Stimulated activated naive CD4-positive, alpha-beta T cell treated with Interleukin-2 at 50 U/mL for 16 hours (primary cell): ENCODE measurements around the gene VRK2.
"Not testable (repeated sequence)": the region's sequence is repeated elsewhere in the genome, so short reads cannot be mapped to it uniquely, and the experiment has no call there.

Experiments
- DNase-seq: peaks from one replicate; lab custom pipeline; 2025; lab: John Stamatoyannopoulos, UW

The VRK2 gene

DNA sequence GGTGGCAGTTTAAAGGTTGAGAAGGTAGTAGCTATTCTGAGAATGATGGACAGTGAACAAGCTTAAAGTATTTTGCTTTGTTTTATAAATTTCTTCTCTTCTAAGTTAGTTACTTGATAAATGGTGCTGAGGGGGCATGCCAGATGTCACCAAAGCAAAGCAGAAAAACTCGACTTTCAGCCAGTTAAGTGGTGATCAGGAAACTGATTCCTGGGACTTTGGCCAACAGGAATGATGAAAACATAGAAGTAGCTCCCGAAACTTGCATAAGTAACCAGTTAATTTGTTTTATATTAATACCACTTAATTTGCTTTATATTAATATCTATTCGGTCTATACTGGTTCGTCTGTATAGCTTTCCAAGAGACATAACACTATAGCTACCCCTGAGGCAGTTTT lies 111.9 kb downstream of the VRK2 start:
- no peak for DNase-seq

DNA sequence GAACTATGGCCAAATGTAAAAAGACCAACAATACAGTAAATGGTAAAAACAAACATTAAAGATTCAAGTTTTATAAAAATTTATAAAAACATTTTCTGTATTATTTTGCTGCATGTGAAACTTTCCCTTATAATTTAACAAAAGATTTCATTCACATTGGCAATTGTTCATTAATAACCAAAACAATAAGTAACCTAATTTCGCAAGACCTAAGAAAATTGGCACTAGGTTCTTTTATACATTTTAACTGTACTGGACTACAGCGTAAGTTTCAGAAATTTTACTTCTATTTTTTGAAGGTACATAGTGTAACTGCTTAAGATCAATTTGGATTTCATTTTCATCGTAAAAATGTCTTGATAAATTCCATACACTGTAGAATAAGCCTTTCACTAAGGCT lies 117.3 kb downstream of the VRK2 start:
- no peak for DNase-seq

DNA sequence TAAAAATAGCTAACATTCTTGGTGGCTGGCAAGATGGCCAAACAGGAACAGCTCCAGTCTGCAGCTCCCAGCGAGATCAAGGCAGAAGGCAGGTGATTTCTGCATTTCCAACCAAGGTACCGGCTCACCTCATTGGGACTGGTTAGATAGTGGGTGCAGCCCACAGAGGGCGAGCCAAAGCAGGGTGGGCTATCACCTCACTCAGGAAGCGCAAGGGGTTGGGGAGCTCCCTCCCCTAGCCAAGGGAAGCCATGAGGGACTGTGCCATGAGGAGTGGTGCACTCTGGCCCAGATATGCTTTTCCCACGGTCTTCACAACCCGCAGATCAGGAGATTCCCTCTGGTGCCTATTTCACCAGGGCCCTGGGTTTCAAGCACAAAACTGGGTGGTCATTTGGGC lies 121.5 kb downstream of the VRK2 start:
- not testable (repeated sequence) for DNase-seq

DNA sequence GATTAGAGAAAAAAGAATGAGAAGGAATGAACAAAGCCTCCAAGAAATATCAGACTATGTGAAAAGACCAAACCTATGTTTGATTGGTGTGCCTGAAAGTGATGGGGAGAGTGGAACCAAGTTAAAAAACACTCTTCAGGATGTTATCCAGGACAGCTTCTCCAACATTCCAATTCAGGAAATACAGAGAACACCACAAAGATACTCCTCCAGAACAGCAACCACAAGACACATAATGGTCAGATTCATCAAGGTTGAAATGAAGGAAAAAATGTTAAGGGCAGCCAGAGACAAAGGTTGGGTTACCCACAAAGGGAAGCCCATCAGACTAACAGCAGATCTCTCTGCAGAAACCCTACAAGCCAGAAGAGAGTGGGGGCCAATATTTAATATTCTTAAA lies 123.2 kb downstream of the VRK2 start:
- not testable (repeated sequence) for DNase-seq

DNA sequence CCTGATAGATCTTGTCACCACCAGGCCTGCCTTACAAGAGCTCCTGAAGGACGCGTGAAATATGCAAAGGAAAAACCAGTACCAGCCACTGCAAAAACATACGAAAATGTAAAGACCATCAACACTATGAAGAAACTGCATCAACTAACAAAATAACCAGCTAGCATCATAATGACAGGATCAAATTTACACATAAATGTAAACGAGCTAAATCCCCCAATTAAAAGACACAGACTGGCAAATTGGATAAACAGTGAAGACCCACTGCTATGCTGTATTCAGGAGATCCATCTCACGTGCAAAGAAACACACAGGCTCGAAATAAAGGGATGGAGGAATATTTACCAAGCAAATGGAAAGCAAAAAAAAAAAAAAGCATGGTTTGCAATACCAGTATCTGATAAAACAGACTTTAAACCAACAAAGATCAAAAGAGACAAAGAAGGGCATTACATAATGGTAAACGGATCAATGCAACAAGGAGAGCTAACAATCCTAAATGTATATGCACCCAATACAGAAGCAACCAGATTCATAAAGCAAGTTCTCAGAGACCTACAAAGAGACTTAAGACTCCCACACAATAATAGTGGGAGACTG lies 123.8 kb downstream of the VRK2 start:
- not testable (repeated sequence) for DNase-seq

DNA sequence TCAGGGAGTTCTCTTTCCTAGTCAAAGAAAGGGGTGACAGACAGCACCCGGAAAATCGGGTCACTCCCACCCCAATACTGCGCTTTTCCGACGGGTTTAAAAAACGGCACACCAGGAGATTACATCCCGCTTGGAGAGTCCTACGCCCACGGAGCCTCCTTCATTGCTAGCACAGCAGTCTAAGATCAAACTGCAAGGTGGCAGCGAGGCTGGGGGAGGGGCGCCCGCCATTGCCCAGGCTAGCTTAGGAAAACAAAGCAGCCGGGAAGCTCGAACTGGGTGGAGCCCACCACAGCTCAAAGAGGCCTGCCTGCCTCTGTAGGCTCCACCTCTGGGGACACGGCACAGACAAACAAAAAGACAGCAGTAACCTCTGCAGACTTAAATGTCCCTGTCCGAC lies 125.2 kb downstream of the VRK2 start:
- DNase-seq: not testable (repeated sequence)

DNA sequence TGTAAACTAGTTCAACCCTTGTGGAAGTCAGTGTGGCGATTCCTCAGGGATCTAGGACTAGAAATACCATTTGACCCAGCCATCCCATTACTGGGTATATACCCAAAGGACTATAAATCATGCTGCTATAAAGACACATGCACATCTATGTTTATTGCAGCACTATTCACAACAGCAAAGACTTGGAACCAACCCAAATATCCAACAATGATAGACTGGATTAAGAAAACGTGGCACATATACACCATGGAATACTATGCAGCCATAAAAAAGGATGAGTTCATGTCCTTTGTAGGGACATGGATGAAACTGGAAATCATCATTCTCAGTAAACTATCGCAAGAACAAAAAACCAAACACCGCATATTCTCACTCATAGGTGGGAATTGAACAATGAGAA lies 130.6 kb downstream of the VRK2 start:
- DNase-seq: not testable (repeated sequence)

DNA sequence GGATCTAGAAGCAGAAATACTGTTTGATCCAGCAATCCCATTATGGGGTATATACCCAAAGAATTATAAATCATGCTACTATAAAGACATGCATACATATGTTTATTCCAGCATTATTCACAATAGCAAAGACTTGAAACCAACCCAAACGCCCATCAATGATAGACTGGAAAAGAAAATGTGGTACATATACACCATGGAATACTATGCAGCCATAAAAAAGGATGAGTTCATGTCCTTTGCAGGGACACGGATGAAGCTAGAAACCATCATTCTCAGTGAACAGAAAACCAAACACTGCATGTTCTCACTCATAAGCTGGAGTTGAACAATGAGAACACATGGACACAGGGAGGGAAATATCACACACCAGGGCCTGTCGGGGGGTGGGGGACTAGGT lies 133.6 kb downstream of the VRK2 start:
- not testable (repeated sequence) for DNase-seq

DNA sequence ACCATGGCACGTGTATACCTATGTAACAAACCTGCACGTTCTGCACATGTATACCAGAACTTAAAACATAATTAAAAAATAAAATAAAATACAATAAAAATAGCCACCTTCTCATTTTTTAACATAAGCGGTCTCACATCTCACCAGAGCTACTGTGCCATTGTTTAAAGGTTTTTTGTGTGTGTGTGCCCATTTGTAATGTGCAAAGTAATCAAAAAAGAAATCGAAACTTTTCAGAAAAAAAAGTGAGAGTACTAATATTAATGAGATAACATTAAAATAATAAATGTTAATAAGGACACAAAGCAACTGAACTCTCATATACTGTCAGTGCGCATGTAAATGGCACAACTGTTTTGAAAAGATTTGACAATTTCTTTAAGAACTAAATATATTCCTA lies 134.0 kb downstream of the VRK2 start:
- DNase-seq: no peak

DNA sequence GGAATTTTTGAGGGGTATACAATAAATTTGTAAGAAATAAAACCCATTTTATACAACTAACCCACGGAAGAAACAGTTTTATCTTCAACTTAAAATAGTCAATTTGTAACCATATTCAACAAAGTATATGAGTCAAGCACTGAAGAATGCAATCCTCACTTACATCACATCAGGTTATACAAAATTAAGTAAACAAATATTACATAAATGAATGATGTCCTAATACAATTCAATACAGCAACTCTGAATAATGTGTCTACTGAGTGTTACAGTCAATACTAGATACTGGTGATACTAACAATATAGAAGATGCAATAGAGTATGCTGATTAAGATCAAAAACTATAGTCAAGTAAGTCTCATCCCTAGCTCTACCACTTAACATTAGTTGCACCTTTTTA lies 135.9 kb downstream of the VRK2 start:
- no peak for DNase-seq

DNA sequence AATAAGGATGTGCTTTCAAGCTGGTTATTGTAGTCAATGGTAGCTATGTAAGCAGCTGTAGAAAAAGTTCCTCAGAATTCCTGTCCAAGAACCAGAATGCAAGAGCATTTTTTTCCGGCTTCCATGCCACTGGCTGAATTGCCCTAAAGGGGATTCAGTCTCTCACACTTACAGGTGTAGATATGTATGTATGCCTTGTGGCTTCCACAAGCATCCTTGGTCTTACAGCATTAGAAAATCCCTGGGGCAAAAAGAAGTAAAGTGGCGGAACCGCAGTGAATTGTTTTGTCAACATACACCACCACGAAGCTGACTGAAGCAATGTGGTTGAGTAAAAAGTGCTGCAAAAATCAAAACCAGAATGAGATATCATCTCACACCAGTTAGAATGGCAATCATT lies 139.9 kb downstream of the VRK2 start:
- DNase-seq: no peak

DNA sequence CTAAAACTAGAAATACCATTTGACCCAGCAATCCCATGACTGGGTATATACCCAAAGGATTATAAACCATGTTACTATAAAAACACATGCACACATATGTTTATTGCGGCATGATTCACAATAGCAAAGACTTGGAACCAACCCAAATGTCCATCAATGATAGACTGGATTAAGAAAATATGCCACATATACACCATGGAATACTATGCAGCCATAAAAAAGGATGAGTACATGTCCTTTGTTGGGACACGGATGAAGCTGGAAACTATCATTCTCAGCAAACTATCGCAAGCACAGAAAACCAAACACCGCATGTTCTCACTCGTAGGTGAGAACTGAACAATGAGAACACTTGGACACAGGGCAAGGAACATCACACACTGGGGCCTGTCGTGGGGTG lies 140.4 kb downstream of the VRK2 start:
- DNase-seq: not testable (repeated sequence)

DNA sequence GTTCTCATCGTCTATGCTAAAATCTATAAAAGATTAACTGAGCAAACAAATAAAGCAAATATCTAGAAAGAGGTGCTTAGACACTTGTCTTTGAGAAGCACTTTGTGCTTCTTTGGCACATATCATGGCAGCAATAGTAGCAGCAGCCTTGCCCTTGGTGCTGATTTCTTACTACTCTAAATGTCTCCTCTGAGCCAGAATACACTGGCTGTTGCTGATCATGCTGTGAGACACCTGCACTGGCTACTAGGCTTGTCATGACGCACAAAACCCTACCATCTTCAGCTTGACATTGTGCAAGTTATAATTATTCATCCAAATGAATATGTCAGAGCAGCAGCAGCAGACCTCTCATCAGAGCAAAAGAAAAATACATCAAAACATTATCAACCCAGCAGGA lies 147.9 kb downstream of the VRK2 start:
- no peak for DNase-seq

DNA sequence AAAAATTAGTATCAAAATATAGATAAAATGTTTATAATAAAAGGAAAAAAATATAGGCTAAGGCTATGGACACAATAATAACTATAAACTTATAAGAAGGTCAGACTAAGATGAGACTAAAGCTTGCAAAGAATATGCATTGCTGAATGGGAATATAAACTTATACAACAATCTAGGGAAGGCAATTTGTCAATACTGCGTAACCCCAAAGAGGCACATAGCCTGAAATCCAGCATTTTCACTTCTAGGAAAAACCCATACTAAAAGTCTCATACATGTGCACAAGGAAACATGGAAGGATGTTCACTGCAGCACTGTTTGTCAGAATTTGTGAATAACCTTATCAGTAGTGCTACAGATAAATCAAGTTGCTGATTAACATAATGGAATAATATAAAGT lies 149.1 kb downstream of the VRK2 start:
- DNase-seq: no peak

DNA sequence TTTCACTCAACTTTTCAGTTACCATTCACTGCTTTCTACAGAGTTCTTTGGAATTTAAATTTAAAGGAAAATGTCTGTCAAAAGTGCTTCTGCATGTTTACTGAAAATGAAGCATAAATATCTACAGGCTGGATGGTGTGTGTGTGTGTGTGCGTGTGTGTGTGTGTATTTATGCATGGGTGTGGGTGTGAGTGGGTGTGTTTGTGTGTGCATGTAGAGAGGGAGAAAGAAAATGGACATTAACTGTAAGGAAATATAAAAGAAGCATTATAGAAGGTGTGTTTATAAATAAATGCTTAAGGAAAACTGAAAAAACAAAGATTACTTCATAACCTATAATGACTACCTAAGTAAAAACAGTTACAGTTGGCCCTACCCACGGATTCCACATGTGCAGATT lies 151.3 kb downstream of the VRK2 start:
- DNase-seq: no peak

DNA sequence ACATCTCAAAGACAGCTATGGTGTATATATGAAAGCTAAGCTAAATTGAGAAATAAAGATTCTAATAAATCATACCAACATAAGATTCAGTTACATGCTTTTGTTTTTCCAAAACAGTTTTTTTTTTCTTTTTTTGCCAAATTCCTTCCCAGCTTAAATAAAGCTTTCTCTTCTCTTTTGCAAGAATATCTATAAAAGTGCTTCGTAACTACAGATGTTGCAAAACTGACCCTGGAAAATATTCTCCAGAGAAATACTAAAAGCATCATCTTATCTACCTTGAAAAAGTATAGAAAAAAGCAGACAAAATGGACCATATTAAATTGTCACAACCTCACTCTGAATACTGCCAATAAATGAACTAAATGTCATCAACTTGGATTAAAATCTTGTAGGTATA lies 155.8 kb downstream of the VRK2 start:
- DNase-seq: no peak

DNA sequence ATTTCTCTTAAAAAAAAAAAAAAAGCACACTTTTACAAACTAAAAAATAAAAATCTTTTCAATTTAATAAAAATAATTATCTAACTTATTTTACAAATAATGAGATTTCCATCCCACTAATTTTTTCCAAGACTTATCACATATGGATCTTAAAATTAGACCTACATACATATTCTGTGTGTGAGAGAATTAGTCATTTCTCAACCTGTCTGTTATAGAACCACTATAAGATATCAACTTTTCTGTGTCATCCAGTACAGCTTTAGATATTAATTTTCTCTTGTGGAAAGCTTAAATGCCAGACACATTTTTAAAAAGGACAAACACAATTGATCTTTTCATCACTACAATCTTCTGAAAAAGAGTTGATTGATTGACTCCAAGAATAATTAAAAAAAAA lies 156.4 kb downstream of the VRK2 start:
- DNase-seq: no peak

DNA sequence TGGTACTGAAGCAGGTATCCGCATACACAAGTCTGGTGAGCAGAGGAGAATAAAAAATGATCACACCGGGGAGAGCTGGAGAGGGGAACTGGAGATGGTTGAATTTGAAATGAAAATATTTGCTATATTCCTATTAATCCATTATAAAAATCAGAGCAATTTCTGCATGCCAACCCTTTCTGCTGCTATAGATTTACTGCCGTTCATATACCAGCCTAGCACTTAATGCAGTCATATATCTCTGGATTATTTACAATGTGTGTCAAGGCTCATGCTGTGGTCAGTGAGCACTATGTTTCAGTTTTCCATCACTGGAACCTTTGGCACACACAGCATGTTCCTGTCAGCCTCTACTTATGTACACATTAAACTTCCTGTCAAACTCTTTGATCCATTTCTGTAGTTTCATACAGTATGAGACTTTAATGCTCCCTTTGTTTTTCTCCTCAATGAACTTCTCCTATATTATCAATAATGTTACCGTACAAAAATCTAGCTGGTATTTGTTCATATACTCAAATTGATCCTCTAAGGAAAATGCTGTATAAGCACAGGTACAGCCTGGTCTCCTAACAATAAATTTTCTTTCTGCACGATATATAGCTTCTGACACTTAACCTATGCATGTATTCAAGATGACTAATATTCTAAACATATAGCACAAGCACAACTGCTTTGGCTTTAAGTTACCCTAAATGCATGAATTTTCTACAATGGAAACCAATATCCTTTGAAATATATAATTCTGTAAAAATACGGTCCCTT lies 157.8 kb downstream of the VRK2 start:
- DNase-seq: no peak

DNA sequence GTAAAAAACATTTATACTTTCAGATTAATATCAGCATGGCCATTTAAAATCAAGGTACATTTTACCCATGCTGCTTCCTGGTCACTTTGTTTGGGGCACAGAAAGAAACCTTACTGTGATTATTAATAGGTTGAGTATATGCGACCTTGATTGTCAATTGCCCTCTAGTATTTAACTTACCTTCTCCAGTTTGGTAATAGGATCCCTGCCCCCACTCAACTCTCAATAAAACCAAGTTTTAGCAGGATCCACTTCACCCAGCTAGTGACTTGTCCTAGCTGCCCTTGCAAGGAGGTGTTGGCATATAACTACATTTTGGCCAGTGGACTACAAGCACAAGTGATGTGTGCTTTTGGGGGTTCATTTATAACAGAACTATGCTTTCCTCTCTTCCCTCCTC lies 160.2 kb downstream of the VRK2 start:
- DNase-seq: no peak

DNA sequence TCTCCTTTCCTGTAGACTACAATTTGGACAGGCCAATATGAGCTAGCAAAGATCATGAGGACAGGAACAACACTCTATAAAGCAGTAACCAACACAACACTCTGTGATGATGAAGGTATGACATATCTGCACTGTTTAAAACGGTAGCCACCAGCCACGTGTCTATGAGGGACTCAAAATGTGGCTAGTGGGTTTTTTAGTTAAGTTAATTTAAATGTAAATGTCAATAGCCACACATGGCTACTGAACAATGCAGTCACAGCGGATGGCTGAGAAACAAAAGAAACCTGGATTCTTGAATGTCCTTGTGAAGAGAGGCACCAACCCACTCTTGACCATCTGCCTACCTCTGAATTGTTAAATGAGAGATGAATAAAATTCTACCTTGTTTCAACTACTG lies 160.6 kb downstream of the VRK2 start:
- DNase-seq: no peak
